B cell (primary cell): ENCODE data around the gene HSD17B14. TPM values are rescaled to one million over a fixed set of nuclear protein-coding genes. Genes with fewer than 3 reads are reported as not detected.
"Not testable (repeated sequence)": the region's sequence is repeated elsewhere in the genome, so short reads cannot be mapped to it uniquely, and the experiment has no call there.

Experiments used
- ATAC-seq: fragments of 200-7000 bp; cut with Tn5 transposase; one replicate; pipeline ENCODE4 v1.10.0; 2021; ENCODE audit warnings: low read depth, mild to moderate bottlenecking, moderate number of reproducible peaks, moderate library complexity
- CTCF ChIA-PET: fragments of 350-600 bp; sonication (Branson Sonifier 250); formaldehyde crosslinking; loops from one replicate; lab custom pipeline; 2021; ENCODE audit warnings: antibody characterized with exemption, inconsistent platforms; lab: Charles Lee
- POLR2A ChIA-PET: fragments of 350-600 bp; sonication (Branson Sonifier 250); formaldehyde crosslinking; loops from one replicate; lab custom pipeline; 2021; ENCODE audit warnings: antibody characterized with exemption; lab: Charles Lee
- DNase-seq: peaks from one replicate; pipeline ENCODE4 v3.0.0; 2013
- H2AFZ ChIP-seq: 2 replicates; pipeline ENCODE4 v1.6.1; 2012; ENCODE audit warnings: mild to moderate bottlenecking, low read depth, low read length; ENCODE audit not compliant: insufficient read depth, poor library complexity, severe bottlenecking
- H3K27ac ChIP-seq, 2 donors: 1 replicate in 1 of 2; 2 replicates in 1 of 2; pipeline ENCODE4 v1.5.1; 2012 to 2013; ENCODE audit warnings: low read length in 2 of 2, mild to moderate bottlenecking in 2 of 2, moderate library complexity in 1 of 2
- H3K27me3 ChIP-seq, 4 experiments: fragments of 200-600 bp in 1 of 4; sonication (generic) in 1 of 4; replicated peaks in 1 of 4; 1 replicate in 2 of 4; 2 replicates in 2 of 4; pipeline versions ENCODE4 v1.6.1 to v1.7.0; 2013 to 2016; ENCODE audit warnings: low read length in 3 of 4, mild to moderate bottlenecking in 2 of 4, mixed read lengths in 1 of 4, moderate library complexity in 1 of 4; ENCODE audit not compliant: insufficient read depth in 4 of 4, control insufficient read depth in 3 of 4; ENCODE audit errors: control extremely low read depth in 1 of 4
- H3K36me3 ChIP-seq, 2 experiments: replicated peaks in 1 of 2; 1 replicate in 1 of 2; 2 replicates in 1 of 2; pipeline versions ENCODE4 v1.6.1 to v1.7.1; 2013; ENCODE audit warnings: low read length in 1 of 2; ENCODE audit not compliant: insufficient read depth in 2 of 2, control insufficient read depth in 1 of 2; ENCODE audit errors: control extremely low read depth in 1 of 2, extremely low read depth in 1 of 2
- H3K4me1 ChIP-seq, 2 donors: fragments of 200-600 bp in 1 of 2; sonication (generic) in 1 of 2; 1 replicate in 1 of 2; 2 replicates in 1 of 2; pipeline versions ENCODE4 v1.5.1 to v1.6.1; 2013 to 2017; ENCODE audit warnings: low read length in 2 of 2; ENCODE audit not compliant: control insufficient read depth in 2 of 2, insufficient read depth in 2 of 2
- H3K4me2 ChIP-seq: replicated peaks from 2 replicates; pipeline ENCODE3; 2012; ENCODE audit warnings: mild to moderate bottlenecking, low read depth, low read length; ENCODE audit not compliant: poor library complexity, severe bottlenecking
- H3K4me3 ChIP-seq, 5 experiments: fragments of 200-600 bp in 1 of 5; sonication (generic) in 1 of 5; 1 replicate in 3 of 5; 2 replicates in 2 of 5; pipeline versions ENCODE4 v1.5.1 to v1.7.0; 2011 to 2016; ENCODE audit warnings: low read length in 4 of 5, mild to moderate bottlenecking in 4 of 5, low read depth in 2 of 5, control low read depth in 1 of 5, moderate library complexity in 1 of 5; ENCODE audit not compliant: insufficient read depth in 1 of 5; ENCODE audit errors: control extremely low read depth in 1 of 5, extremely low read depth in 1 of 5
- H3K79me2 ChIP-seq: fragments of 200-600 bp; sonication (generic); one replicate; pipeline ENCODE4 v1.6.0; 2016; ENCODE audit warnings: low read length; ENCODE audit not compliant: control insufficient read depth, insufficient read depth
- H3K9ac ChIP-seq: fragments of 200-600 bp; sonication (generic); 2 replicates; pipeline ENCODE4 v1.6.1; 2017; ENCODE audit warnings: mild to moderate bottlenecking, low read length, moderate library complexity
- H3K9me3 ChIP-seq, 3 donors: one replicate each; pipeline versions ENCODE4 v1.6.1 to v1.7.1; 2013; ENCODE audit warnings: low read length in 2 of 3; ENCODE audit not compliant: control insufficient read depth in 2 of 3, insufficient read depth in 1 of 3; ENCODE audit errors: control extremely low read depth in 1 of 3
- H4K20me1 ChIP-seq: 2 replicates; pipeline ENCODE4 v1.6.0; 2012; ENCODE audit warnings: mild to moderate bottlenecking, low read length; ENCODE audit not compliant: insufficient read depth, control insufficient read depth, poor library complexity, severe bottlenecking
- H3K27ac Mint-ChIP-seq: one replicate; pipeline ENCODE4 v1.8.0; 2021; ENCODE audit warnings: mixed read lengths
- H3K27me3 Mint-ChIP-seq: one replicate; pipeline ENCODE4 v1.8.0; 2021; ENCODE audit warnings: mixed read lengths
- H3K4me1 Mint-ChIP-seq: one replicate; pipeline ENCODE4 v1.8.0; 2021; ENCODE audit warnings: mixed read lengths
- H3K4me3 Mint-ChIP-seq: one replicate; pipeline ENCODE4 v1.8.0; 2021; ENCODE audit warnings: mixed read lengths
- H3K9me3 Mint-ChIP-seq: one replicate; pipeline ENCODE4 v1.8.0; 2022; ENCODE audit warnings: mixed read lengths; ENCODE audit not compliant: insufficient read depth
- CTCF ChIP-seq: fragments of 200-600 bp; IDR thresholded peaks from one replicate; pipeline ENCODE4 v1.8.0; 2022; ENCODE audit warnings: antibody characterized with exemption, mild to moderate bottlenecking
- EZH2 ChIP-seq: IDR thresholded peaks from 2 replicates; pipeline ENCODE4 v1.6.1; 2012; ENCODE audit warnings: borderline replicate concordance, low read depth, mild to moderate bottlenecking, moderate library complexity, low read length; ENCODE audit not compliant: insufficient read depth, poor library complexity, severe bottlenecking
- WGBS: methylation state at CpG from one replicate; pipeline ENCODE4 v1.1.5; 2013; ENCODE audit warnings: missing lambda C conversion rate; ENCODE audit not compliant: insufficient coverage; 5-methylcytosine and 5-hydroxymethylcytosine counted together
- intact Hi-C: fragments of 100-400 bp; cut with micrococcal nuclease; formaldehyde crosslinking; loops from one replicate; pipeline ENCODE4 v1.10.0; 2022
- polyA plus RNA-seq: library from polyadenylated mRNA; depleted of rRNA; stranded (reverse); fragments of >200 nt; gene quantifications from 2 replicates; pipeline ENCODE4 v1.2.3, GENCODE V29; 2012
- total RNA-seq, 2 donors: library from RNA; stranded (reverse); fragments of 120-200 nt in 1 of 2; gene quantifications; 1 replicate in 1 of 2; 2 replicates in 1 of 2; pipeline versions ENCODE4 v1.2.3 to v1.2.4, GENCODE V29; 2013 to 2022

The HSD17B14 gene
- total and polyA plus RNA-seq, 2 donors (not counting 1 experiment from before 2014, with no cell fraction given) = 2.5 to 2.9 TPM

DNA sequence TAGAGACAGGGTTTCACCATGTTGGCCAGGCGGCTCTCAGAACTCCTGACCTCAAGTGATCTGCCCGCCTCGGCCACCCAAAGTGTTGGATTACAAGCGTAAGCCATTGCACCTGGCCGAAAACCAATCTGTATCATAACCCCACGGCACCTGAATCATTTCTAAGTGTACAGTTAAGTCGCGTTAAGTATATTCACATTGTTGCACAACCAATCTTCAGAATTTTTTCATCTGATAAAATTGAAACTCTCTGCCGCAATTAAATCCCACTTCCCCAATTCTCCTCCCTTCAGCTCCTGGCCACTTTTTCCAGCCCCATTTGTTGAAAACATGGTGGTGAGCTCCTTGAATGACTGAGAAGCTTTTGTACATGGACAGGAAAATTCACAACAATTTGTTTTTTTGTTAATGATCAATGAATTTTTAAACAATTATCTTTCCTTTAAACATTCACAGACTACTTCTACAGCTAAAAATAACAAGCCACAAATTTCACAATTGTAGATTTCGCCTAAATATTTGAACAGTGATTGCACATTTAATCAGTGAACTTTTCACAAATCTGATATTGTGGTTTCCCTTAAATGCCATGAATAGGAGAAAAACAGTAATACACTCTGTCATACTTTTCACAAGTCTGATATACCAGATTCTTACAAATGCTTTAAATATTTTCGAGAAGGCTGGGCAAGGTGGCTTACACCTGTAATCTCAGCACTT is 67.1 kb downstream of the HSD17B14 start:
- Histone ChIP-seq H3K9ac (no peak overlapping the region), H2AFZ (no peak overlapping the region), H3K4me3 (no peak overlapping the region), H3K27me3 (peaks cover 0 to 5% (median 0%) of the 10 kb centered on the region in 4 experiments), H3K36me3 (no peaks in the 10 kb centered on the region), H3K27ac (no peak overlapping the region), H3K79me2 (no peaks in the 10 kb centered on the region), H4K20me1 (no peaks in the 10 kb centered on the region), H3K4me1 (no peaks in the 10 kb centered on the region), H3K4me2 (no peak overlapping the region), H3K9me3 (peaks cover 0 to 3% (median 0%) of the 10 kb centered on the region in 3 donors)
- no peaks in the 10 kb centered on the region for H3K4me1 Mint-ChIP-seq
- POLR2A ChIA-PET = no interaction called here
- 84% methylated on average over 9 of the region's 11 CpGs for WGBS
- intact Hi-C loops = no loop called here
- peaks cover 30% of the 10 kb centered on the region for H3K27me3 Mint-ChIP-seq
- DNase-seq (no peak), ATAC-seq (no peak)
- CTCF ChIA-PET = interaction anchor here (1.3 kb wide), 1 partner anchor 231 kb away, joined by 5 read pairs; no protein-coding TSS in a partner anchor
- TF ChIP-seq CTCF = no peak
- no peak for TF ChIP-seq EZH2
- no peaks in the 10 kb centered on the region for H3K9me3 Mint-ChIP-seq
- no peak overlapping the region for H3K4me3 Mint-ChIP-seq
- H3K27ac Mint-ChIP-seq = no peak overlapping the region

DNA sequence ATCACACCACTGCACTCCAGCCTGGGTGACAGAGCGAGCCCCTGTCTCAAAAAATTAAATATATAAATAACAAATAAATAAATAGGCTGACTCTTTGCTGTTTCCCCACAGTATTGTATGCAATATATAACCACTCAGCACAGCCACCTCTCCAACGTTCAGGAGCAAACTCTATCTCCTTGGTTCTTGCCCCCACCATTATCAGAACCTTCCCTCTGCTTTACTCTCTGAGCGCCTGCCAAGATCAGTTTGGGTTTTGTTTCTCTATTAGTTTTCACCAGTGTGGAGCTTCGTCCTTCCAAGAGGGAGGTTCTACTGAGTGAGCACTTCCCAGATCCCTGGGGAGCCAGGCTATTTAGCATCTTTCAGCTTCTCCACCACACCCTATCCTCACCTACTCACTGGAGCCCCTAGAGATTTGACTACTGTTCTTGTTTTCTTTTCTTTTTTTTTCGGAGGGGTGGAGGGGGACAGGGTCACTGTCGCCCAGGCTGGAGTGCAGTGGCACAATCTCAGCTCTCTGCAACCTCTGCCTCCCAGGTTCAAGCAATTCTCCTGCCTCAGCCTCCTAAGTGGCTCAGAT is 68.0 kb downstream of the HSD17B14 start:
- POLR2A ChIA-PET, H3K27ac Mint-ChIP-seq: not testable (repeated sequence)

GRCh38 chr19:48765816-48766215 is 70.5 kb downstream of the HSD17B14 start:
- CTCF ChIA-PET, H3K9me3 Mint-ChIP-seq, H3K27ac Mint-ChIP-seq, intact Hi-C loops, H3K4me2 ChIP-seq, H3K27me3 ChIP-seq, DNase-seq, H3K4me3 ChIP-seq, H3K9ac ChIP-seq, H3K4me3 Mint-ChIP-seq, ATAC-seq, H3K4me1 Mint-ChIP-seq, H3K36me3 ChIP-seq, H3K27ac ChIP-seq, H3K79me2 ChIP-seq, H4K20me1 ChIP-seq, H3K9me3 ChIP-seq, POLR2A ChIA-PET, H3K4me1 ChIP-seq, H2AFZ ChIP-seq: not testable (repeated sequence)
- no CpG with 5 or more reads among the region's 5 CpGs for WGBS
- peaks cover 35% of the 10 kb centered on the region for H3K27me3 Mint-ChIP-seq

More for the DNA sequence above, 68.0 kb downstream of the HSD17B14 start:
- H3K4me1 Mint-ChIP-seq, H3K9me3 Mint-ChIP-seq, H3K9me3 ChIP-seq, H3K4me3 ChIP-seq, H4K20me1 ChIP-seq, H3K9ac ChIP-seq, H3K4me3 Mint-ChIP-seq, H3K27ac ChIP-seq, intact Hi-C loops, CTCF ChIA-PET, H3K79me2 ChIP-seq, H3K36me3 ChIP-seq, H2AFZ ChIP-seq, H3K4me1 ChIP-seq, H3K27me3 ChIP-seq, DNase-seq, ATAC-seq, H3K4me2 ChIP-seq: not testable (repeated sequence)
- no CpG with 5 or more reads among the region's 6 CpGs for WGBS
- peaks cover 30% of the 10 kb centered on the region for H3K27me3 Mint-ChIP-seq
